Dendritic cell treated with granulocyte-macrophage colony-stimulating factor and Interleukin-4, amounts not matched to agents 40 ng/mL and 50 ng/mL, for 4 days (primary cell): ENCODE results near the gene RAD51B.

ENCODE experiments used
- H3K27ac Mint-ChIP-seq: one replicate; pipeline ENCODE4 v1.8.0; 2022; ENCODE audit warnings: mild to moderate bottlenecking, mixed read lengths
- H3K27me3 Mint-ChIP-seq: one replicate; pipeline ENCODE4 v1.8.0; 2022; ENCODE audit warnings: mild to moderate bottlenecking, mixed read lengths
- H3K36me3 Mint-ChIP-seq: one replicate; pipeline ENCODE4 v1.8.0; 2022; ENCODE audit warnings: low read depth, mixed read lengths
- H3K4me1 Mint-ChIP-seq: one replicate; pipeline ENCODE4 v1.8.0; 2022; ENCODE audit warnings: low read depth, mixed read lengths
- H3K4me3 Mint-ChIP-seq: one replicate; pipeline ENCODE4 v1.8.0; 2022; ENCODE audit warnings: mild to moderate bottlenecking, moderate library complexity, mixed read lengths
- H3K9me3 Mint-ChIP-seq: one replicate; pipeline ENCODE4 v1.8.0; 2022; ENCODE audit warnings: mixed read lengths
- intact Hi-C: fragments of 100-400 bp; cut with micrococcal nuclease; formaldehyde crosslinking; loops from one replicate; pipeline ENCODE4 v1.15.0; 2022

The RAD51B gene

GRCh38 chr14:68636597-68636996 lies 817.0 kb downstream of the RAD51B start:
- peaks cover 8% of the 10 kb centered on the region for H3K36me3 Mint-ChIP-seq
- intact Hi-C loops, result no loop called here
- H3K27me3 Mint-ChIP-seq, result peaks cover 7% of the 10 kb centered on the region
- H3K27ac Mint-ChIP-seq, result no peak overlapping the region
- H3K9me3 Mint-ChIP-seq, result peaks cover 16% of the 10 kb centered on the region
- H3K4me1 Mint-ChIP-seq, result peaks cover 11% of the 10 kb centered on the region
- H3K4me3 Mint-ChIP-seq, result no peak overlapping the region

GRCh38 chr14:68637106-68638021 lies 817.8 kb downstream of the RAD51B start:
- Mint-ChIP-seq H3K4me3 (no peak overlapping the region), H3K36me3 (peaks cover 8% of the 10 kb centered on the region), H3K4me1 (peaks cover 11% of the 10 kb centered on the region), H3K27ac (no peak overlapping the region), H3K9me3 (peaks cover 21% of the 10 kb centered on the region), H3K27me3 (peaks cover 2% of the 10 kb centered on the region)
- intact Hi-C loops, result no loop called here

- H3K36me3 Mint-ChIP-seq, result peaks cover 8% of the 10 kb centered on the region
- H3K27ac Mint-ChIP-seq, result no peak overlapping the region
- peaks cover 7% of the 10 kb centered on the region for H3K4me1 Mint-ChIP-seq
- H3K9me3 Mint-ChIP-seq, result peaks cover 26% of the 10 kb centered on the region
- intact Hi-C loops, result no loop called here
- H3K4me3 Mint-ChIP-seq, result no peak overlapping the region
- H3K27me3 Mint-ChIP-seq, result peaks cover 2% of the 10 kb centered on the region
Observed at GRCh38 chr14:68638141-68638999, 818.8 kb downstream of the RAD51B start.

GRCh38 chr14:68639000-68639757 lies 819.6 kb downstream of the RAD51B start:
- peaks cover 8% of the 10 kb centered on the region for H3K36me3 Mint-ChIP-seq
- no peak overlapping the region for H3K27ac Mint-ChIP-seq
- peaks cover 26% of the 10 kb centered on the region for H3K9me3 Mint-ChIP-seq
- intact Hi-C loops, result no loop called here
- no peak overlapping the region for H3K4me3 Mint-ChIP-seq
- peaks cover 2% of the 10 kb centered on the region for H3K27me3 Mint-ChIP-seq
- H3K4me1 Mint-ChIP-seq, result peaks cover 9% of the 10 kb centered on the region

GRCh38 chr14:68639758-68640574 lies 820.4 kb downstream of the RAD51B start:
- H3K9me3 Mint-ChIP-seq, result peaks cover 26% of the 10 kb centered on the region
- H3K4me3 Mint-ChIP-seq, result no peak overlapping the region
- no peak overlapping the region for H3K27ac Mint-ChIP-seq
- intact Hi-C loops, result no loop called here
- H3K4me1 Mint-ChIP-seq, result peaks cover 9% of the 10 kb centered on the region
- peaks cover 8% of the 10 kb centered on the region for H3K36me3 Mint-ChIP-seq
- H3K27me3 Mint-ChIP-seq, result no peaks in the 10 kb centered on the region

GRCh38 chr14:68643673-68644072 lies 824.1 kb downstream of the RAD51B start:
- Mint-ChIP-seq H3K27me3 (no peaks in the 10 kb centered on the region), H3K36me3 (peaks cover 8% of the 10 kb centered on the region), H3K4me3 (no peak overlapping the region), H3K9me3 (peaks cover 26% of the 10 kb centered on the region), H3K4me1 (peaks cover 9% of the 10 kb centered on the region), H3K27ac (no peak overlapping the region)
- intact Hi-C loops, result no loop called here

GRCh38 chr14:68644101-68644500 lies 824.5 kb downstream of the RAD51B start:
- peaks cover 26% of the 10 kb centered on the region for H3K9me3 Mint-ChIP-seq
- H3K27ac Mint-ChIP-seq, result no peak overlapping the region
- H3K4me3 Mint-ChIP-seq, result no peak overlapping the region
- intact Hi-C loops, result no loop called here
- H3K27me3 Mint-ChIP-seq, result no peaks in the 10 kb centered on the region
- H3K4me1 Mint-ChIP-seq, result peaks cover 9% of the 10 kb centered on the region
- peaks cover 8% of the 10 kb centered on the region for H3K36me3 Mint-ChIP-seq

- Mint-ChIP-seq H3K27ac (no peak overlapping the region), H3K4me3 (no peak overlapping the region), H3K9me3 (peaks cover 22% of the 10 kb centered on the region), H3K27me3 (peaks cover 1% of the 10 kb centered on the region), H3K36me3 (peaks cover 7% of the 10 kb centered on the region), H3K4me1 (peaks cover 9% of the 10 kb centered on the region)
- intact Hi-C loops, result no loop called here
Observed at GRCh38 chr14:68645371-68645770, 825.8 kb downstream of the RAD51B start.

GRCh38 chr14:68649476-68650189 lies 830.1 kb downstream of the RAD51B start:
- H3K4me3 Mint-ChIP-seq, result no peak overlapping the region
- H3K9me3 Mint-ChIP-seq, result no peaks in the 10 kb centered on the region
- H3K27ac Mint-ChIP-seq, result no peak overlapping the region
- H3K36me3 Mint-ChIP-seq, result no peaks in the 10 kb centered on the region
- peaks cover 4% of the 10 kb centered on the region for H3K27me3 Mint-ChIP-seq
- H3K4me1 Mint-ChIP-seq, result peaks cover 24% of the 10 kb centered on the region
- intact Hi-C loops, result no loop called here

- no peaks in the 10 kb centered on the region for H3K36me3 Mint-ChIP-seq
- no peak overlapping the region for H3K4me3 Mint-ChIP-seq
- H3K27ac Mint-ChIP-seq, result no peak overlapping the region
- H3K9me3 Mint-ChIP-seq, result no peaks in the 10 kb centered on the region
- H3K27me3 Mint-ChIP-seq, result peaks cover 8% of the 10 kb centered on the region
- intact Hi-C loops, result no loop called here
- H3K4me1 Mint-ChIP-seq, result peaks cover 32% of the 10 kb centered on the region
Observed at GRCh38 chr14:68650404-68650994, 830.9 kb downstream of the RAD51B start.

GRCh38 chr14:68651075-68651474 lies 831.5 kb downstream of the RAD51B start:
- intact Hi-C loops, result no loop called here
- no peak overlapping the region for H3K4me3 Mint-ChIP-seq

GRCh38 chr14:68651652-68652432 lies 832.3 kb downstream of the RAD51B start:
- peaks cover 36% of the 10 kb centered on the region for H3K4me1 Mint-ChIP-seq
- H3K27ac Mint-ChIP-seq, result no peak overlapping the region
- no peaks in the 10 kb centered on the region for H3K36me3 Mint-ChIP-seq
- H3K9me3 Mint-ChIP-seq, result no peaks in the 10 kb centered on the region
- peaks cover 8% of the 10 kb centered on the region for H3K27me3 Mint-ChIP-seq
- intact Hi-C loops, result no loop called here
- no peak overlapping the region for H3K4me3 Mint-ChIP-seq

More at GRCh38 chr14:68651075-68651474, 831.5 kb downstream of the RAD51B start:
- Mint-ChIP-seq H3K4me1 (peaks cover 36% of the 10 kb centered on the region), H3K36me3 (no peaks in the 10 kb centered on the region), H3K9me3 (no peaks in the 10 kb centered on the region), H3K27me3 (peaks cover 8% of the 10 kb centered on the region), H3K27ac (no peak overlapping the region)
